Coronary artery (tissue), 2 donors: ENCODE results near the gene PLPP1.

Experiments
- DNase-seq: peaks from one replicate; pipeline ENCODE4 v3.0.0-alpha.2; 2017; ENCODE audit warnings: low spot score
- H3K27ac ChIP-seq, 2 donors: fragments of 200-600 bp; sonication (generic); one replicate each; pipeline ENCODE4 v1.5.1; 2016 to 2019
- H3K4me3 ChIP-seq: fragments of 200-600 bp; sonication (generic); 2 replicates; pipeline ENCODE4 v1.5.1; 2016; ENCODE audit warnings: mild to moderate bottlenecking, moderate library complexity
- TF ChIP-seq, protein P1 (sequence below): fragments of 200-600 bp; sonication (generic); IDR thresholded peaks from one replicate; pipeline ENCODE4 v1.5.1; 2019; ENCODE audit warnings: antibody characterized with exemption

Gene PLPP1

DNA sequence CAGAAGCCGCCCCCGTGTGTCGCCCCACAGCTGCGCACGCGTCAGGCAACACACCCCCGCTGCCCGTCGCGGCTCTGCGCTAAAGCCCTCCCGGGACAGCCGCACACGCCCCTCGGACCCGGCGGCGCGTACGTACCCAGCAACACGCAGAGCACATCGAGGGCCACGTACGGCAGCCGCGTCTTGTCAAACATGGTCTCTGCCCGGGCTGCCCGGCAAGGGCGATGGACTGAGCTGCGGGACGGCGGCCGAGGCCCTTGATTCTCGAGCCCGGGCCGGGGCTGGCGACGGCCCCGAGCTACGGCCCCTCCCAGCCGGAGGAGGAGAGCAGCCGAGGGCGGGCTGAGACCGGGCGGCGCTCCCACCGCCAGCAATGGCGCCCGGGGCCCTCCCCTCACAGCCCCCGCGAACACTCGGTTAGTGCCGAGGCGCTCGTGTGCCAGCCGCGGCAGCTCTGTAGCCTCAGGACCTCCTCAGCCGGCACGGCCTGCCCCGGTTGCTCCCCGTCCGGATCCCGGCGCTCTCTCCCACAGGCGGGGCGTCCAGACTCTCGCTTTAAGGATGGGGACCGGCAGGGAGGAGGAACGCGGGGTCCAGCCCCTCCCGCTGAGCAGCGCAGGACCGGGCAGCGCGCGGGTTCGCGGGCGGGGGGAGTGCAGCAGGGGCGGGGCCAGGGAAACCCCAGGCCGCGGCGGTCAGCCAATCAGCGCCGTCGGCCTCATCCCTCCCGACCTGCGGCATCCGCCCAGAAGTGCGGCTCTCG lies at the start of gene PLPP1:
Gene PLPP1 (minus strand): TSS at position 529 of the 763 bp plus-strand sequence. CDS start 335 bp downstream, at position 194.
- peak within 1 kb of the TSS; percentile 91 to 98 for H3K27ac ChIP-seq
- H3K4me3 ChIP-seq, result peak within 1 kb of the TSS; percentile 76
- DNase-seq, result peak; percentile 95
- TF ChIP-seq, protein P1, sequence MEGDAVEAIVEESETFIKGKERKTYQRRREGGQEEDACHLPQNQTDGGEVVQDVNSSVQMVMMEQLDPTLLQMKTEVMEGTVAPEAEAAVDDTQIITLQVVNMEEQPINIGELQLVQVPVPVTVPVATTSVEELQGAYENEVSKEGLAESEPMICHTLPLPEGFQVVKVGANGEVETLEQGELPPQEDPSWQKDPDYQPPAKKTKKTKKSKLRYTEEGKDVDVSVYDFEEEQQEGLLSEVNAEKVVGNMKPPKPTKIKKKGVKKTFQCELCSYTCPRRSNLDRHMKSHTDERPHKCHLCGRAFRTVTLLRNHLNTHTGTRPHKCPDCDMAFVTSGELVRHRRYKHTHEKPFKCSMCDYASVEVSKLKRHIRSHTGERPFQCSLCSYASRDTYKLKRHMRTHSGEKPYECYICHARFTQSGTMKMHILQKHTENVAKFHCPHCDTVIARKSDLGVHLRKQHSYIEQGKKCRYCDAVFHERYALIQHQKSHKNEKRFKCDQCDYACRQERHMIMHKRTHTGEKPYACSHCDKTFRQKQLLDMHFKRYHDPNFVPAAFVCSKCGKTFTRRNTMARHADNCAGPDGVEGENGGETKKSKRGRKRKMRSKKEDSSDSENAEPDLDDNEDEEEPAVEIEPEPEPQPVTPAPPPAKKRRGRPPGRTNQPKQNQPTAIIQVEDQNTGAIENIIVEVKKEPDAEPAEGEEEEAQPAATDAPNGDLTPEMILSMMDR, result no peak

DNA sequence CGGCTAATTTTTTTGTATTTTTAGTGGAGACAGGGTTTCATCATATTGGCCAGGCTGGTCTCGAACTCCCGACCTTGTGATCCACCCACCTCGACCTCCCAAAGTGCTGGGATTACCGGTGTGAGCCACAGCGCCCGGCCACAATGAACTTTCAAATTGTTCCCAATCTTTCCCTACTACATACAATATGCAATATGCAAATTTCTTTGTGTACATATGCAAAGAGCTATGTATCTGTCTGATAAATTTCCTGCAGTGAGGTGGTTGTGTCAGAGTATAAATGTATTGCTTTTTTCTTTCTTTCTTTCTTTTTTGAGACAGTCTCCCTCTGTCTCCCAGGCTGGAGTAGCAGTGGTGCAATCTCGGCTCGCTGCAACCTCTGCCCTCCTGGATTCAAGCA lies 48.8 kb upstream of the PLPP1 start:
- Histone ChIP-seq H3K27ac (no peak overlapping the region), H3K4me3 (no peak overlapping the region)
- no peak for DNase-seq
- TF ChIP-seq, protein P1, result no peak

DNA sequence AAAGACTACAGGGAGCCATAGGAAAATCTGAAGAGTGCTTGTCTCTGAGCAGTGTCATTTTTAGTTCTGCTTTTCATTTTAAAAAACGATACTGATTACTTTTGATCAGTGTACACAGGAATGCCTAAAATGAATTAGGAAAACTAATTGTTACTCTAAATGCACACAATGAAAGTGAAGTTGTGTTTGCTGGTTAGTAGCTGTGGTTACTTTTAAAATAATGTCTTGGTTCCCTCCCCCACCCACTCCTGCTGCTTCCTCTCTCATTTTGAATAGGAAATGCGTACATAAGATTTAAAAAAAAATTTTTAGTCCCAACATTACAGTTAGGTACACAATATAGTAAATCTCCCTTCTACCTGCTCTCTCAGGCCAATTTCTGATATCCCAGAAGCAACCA lies 47.5 kb upstream of the PLPP1 start:
- DNase-seq, result no peak
- H3K4me3 ChIP-seq, result no peak overlapping the region
- H3K27ac ChIP-seq, result no peak overlapping the region
- TF ChIP-seq, protein P1, result no peak

DNA sequence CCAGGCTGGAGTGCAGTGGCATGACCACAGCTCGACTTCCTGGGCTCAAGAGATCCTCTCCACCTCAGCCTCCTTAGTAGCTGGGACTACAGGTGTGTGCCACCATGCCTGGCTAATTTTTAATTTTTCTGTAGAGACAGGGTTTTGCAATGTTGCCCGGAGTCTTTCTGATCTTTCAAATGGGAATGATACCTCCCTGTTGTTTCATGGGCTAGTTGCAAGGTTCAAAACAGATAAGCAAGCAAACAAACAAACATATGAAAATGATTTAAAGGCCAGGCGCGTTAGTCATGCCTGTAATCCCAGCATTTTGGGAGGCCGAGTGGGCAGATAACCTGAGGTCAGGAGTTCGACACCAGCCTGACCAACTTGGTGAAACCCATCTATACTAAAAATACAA lies 45.3 kb upstream of the PLPP1 start:
- Histone ChIP-seq H3K27ac (peak overlapping the region; percentile 86 to 90), H3K4me3 (no peak overlapping the region)
- TF ChIP-seq, protein P1, result no peak
- no peak for DNase-seq

DNA sequence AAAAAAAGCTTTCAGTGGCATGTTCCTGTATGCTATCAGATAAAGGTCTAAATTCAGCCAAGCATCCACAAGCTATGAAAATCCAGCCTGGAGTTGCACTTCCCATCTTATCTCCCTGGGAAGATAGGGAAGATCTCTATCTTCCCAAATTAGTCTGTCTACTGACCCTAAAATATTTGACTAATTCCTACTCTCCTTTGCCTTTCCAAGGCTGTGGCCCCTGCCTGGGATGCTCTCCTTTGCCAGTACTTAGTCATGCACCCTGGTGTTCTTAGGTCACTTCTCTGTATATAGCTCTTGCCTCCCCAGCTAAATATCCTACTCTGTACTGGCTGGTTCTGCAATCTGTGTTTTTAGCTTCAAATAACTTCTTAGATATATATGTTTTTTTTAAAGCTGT lies 44.0 kb upstream of the PLPP1 start:
- Histone ChIP-seq H3K27ac (peak overlapping the region; percentile 86 to 90), H3K4me3 (no peak overlapping the region)
- TF ChIP-seq, protein P1, result no peak
- no peak for DNase-seq

DNA sequence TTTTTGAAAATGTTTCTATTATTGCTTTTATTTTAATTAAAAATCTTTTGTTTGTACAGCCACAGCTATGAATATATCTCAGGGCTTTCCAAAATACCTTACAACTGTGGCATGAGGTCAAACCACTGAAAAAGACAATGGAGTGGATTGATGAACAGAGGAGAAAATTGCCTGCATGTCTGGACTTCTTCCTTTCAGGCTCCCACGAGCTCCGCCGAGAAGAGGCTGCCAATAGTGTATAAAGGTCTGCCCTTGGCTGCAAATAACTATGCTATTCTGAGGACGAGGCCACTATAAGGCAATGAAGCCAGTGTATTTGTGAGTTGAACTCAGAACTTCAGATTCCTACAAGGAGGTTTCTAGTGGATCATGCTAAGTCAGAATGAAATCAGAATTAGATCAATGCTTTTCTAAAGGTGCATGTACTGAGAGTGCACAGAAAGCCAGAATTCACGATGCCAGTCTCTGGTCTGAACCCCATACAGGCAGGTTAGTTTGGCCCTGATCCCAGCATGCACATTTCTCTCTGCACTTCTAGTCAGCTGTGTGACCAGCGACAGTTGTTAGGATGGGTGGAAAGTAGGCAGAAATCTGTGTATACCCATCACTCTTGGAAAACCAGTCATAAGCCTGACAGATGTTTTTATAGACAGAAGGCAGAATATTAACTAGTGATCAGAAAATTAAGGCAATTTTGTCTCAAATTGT lies 42.7 kb upstream of the PLPP1 start:
- peak overlapping the region; percentile 86 to 90 for H3K27ac ChIP-seq
- peak overlapping the region; percentile 8 for H3K4me3 ChIP-seq
- DNase-seq, result no peak
- TF ChIP-seq, protein P1, result no peak
